NCI-H226 (cell line): Measurements from ENCODE around the gene CHCHD1.
"Not testable (repeated sequence)": the region's sequence is repeated elsewhere in the genome, so short reads cannot be mapped to it uniquely, and the experiment has no call there.

Source experiments
- DNase-seq: peaks from one replicate; pipeline ENCODE4 v3.0.0-alpha.2; 2015

CHCHD1 gene

GRCh38 chr10:73814276-73814895, 32.5 kb downstream of the CHCHD1 start:
- no peak for DNase-seq

- no peak for DNase-seq
Observed at GRCh38 chr10:73814896-73815718, 33.3 kb downstream of the CHCHD1 start.

GRCh38 chr10:73815719-73816030, 33.8 kb downstream of the CHCHD1 start:
- no peak for DNase-seq

GRCh38 chr10:73816917-73817729, 35.3 kb downstream of the CHCHD1 start:
- peak; percentile 88 for DNase-seq

- DNase-seq = no peak
Observed at GRCh38 chr10:73817826-73818225, 36.0 kb downstream of the CHCHD1 start.

- DNase-seq = no peak
Observed at GRCh38 chr10:73818402-73818801, 36.6 kb downstream of the CHCHD1 start.

- DNase-seq = no peak
Observed at GRCh38 chr10:73819081-73819480, 37.2 kb downstream of the CHCHD1 start.

GRCh38 chr10:73819513-73820093, 37.8 kb downstream of the CHCHD1 start:
- peak; percentile 47 for DNase-seq

GRCh38 chr10:73823391-73823790, 41.5 kb downstream of the CHCHD1 start:
- no peak for DNase-seq

- no peak for DNase-seq
Observed at GRCh38 chr10:73824146-73824725, 42.4 kb downstream of the CHCHD1 start.

- no peak for DNase-seq
Observed at GRCh38 chr10:73827346-73828089, 45.7 kb downstream of the CHCHD1 start.

GRCh38 chr10:73828161-73828560, 46.3 kb downstream of the CHCHD1 start:
- DNase-seq = no peak

- DNase-seq = not testable (repeated sequence)
Observed at GRCh38 chr10:73829090-73829489, 47.2 kb downstream of the CHCHD1 start.
